Loucy (cell line): ENCODE data around the gene RUSF1.

ENCODE experiments used
- CTCF ChIP-seq: fragments of 200-600 bp; sonication (generic); conservative IDR thresholded peaks from 2 replicates; pipeline ENCODE4 v1.5.1; 2014; ENCODE audit warnings: mild to moderate bottlenecking, antibody characterized with exemption, low read length
- EZH2phosphoT487 ChIP-seq: fragments of 200-600 bp; IDR thresholded peaks from 2 replicates; pipeline ENCODE4 v1.6.1; 2018; ENCODE audit warnings: antibody characterized with exemption, mild to moderate bottlenecking, moderate library complexity, borderline replicate concordance

GRCh38 chr16:31476303-31477219 lies 31.6 kb downstream of the RUSF1 start:
- TF ChIP-seq CTCF (no peak), EZH2phosphoT487 (no peak)
